Panc1 (cell line): ENCODE data around the gene HAUS5. TPM values are rescaled to one million over a fixed set of nuclear protein-coding genes. Genes with fewer than 3 reads are reported as not detected.

Source experiments
- ATAC-seq: fragments of 200-7000 bp; cut with Tn5 transposase; 2 replicates; pipeline ENCODE4 v1.9.1; 2020; ENCODE audit warnings: mild to moderate bottlenecking, moderate library complexity
- BruUV-seq: library from RNA; stranded (reverse); fragments of 400-500 nt; replicated peaks from 2 replicates; lab custom pipeline; 2021; lab: Mats Ljungman, UMichigan
- CTCF ChIA-PET: fragments of 300-600 bp; sonication (Branson Sonifier 250); formaldehyde crosslinking; loops from one replicate; lab custom pipeline; 2022; ENCODE audit warnings: antibody characterized with exemption; lab: Charles Lee
- POLR2A ChIA-PET: fragments of 300-600 bp; sonication (Branson Sonifier 250); formaldehyde crosslinking; loops from one replicate; lab custom pipeline; 2022; ENCODE audit warnings: antibody characterized with exemption; lab: Charles Lee
- DNase-seq: peaks from one replicate; pipeline ENCODE4 v3.0.0-alpha.2; 2010; ENCODE audit warnings: low read depth, low spot score
- H3K27ac ChIP-seq: 2 replicates; pipeline ENCODE4 v1.5.1; 2011; ENCODE audit warnings: mild to moderate bottlenecking, low read length, inconsistent platforms
- H3K27me3 ChIP-seq: fragments of 200-500 bp; sonication (Bioruptor generic); 2 replicates; pipeline ENCODE4 v1.6.0; 2014; ENCODE audit warnings: low read length, inconsistent platforms; ENCODE audit not compliant: control insufficient read depth, insufficient read depth
- H3K36me3 ChIP-seq: fragments of 200-500 bp; sonication (Bioruptor generic); 2 replicates; pipeline ENCODE4 v1.5.1; 2014; ENCODE audit warnings: inconsistent platforms, mild to moderate bottlenecking, low read length, moderate library complexity; ENCODE audit not compliant: control insufficient read depth, insufficient read depth
- H3K4me1 ChIP-seq: 2 replicates; pipeline ENCODE4 v1.5.1; 2011; ENCODE audit warnings: inconsistent platforms, mild to moderate bottlenecking, low read length, moderate library complexity; ENCODE audit not compliant: control insufficient read depth, insufficient read depth
- H3K4me3 ChIP-seq, 2 experiments: 2 replicates each; pipeline ENCODE4 v1.5.1; 2011 to 2012; ENCODE audit warnings: low read depth in 2 of 2, low read length in 2 of 2, mild to moderate bottlenecking in 2 of 2, inconsistent platforms in 1 of 2, moderate library complexity in 1 of 2
- H3K9me3 ChIP-seq: fragments of 200-500 bp; sonication (Bioruptor generic); 2 replicates; pipeline ENCODE4 v1.5.1; 2014; ENCODE audit warnings: low read depth, mild to moderate bottlenecking, inconsistent platforms, low read length, moderate library complexity; ENCODE audit not compliant: control insufficient read depth, insufficient read depth
- POLR2AphosphoS5 ChIP-seq: IDR thresholded peaks from 2 replicates; pipeline ENCODE4 v1.6.1; 2012; ENCODE audit warnings: mild to moderate bottlenecking, low read depth, low read length, moderate library complexity
- REST ChIP-seq, 2 experiments: IDR thresholded peaks; 2 replicates each; pipeline ENCODE4 v1.6.1; 2011 to 2012; ENCODE audit warnings: low read depth in 2 of 2, control low read depth in 1 of 2, low read length in 1 of 2, mild to moderate bottlenecking in 1 of 2, moderate library complexity in 1 of 2; ENCODE audit not compliant: insufficient read depth in 1 of 2
- SIN3A ChIP-seq: IDR thresholded peaks from 2 replicates; pipeline ENCODE4 v1.6.1; 2012; ENCODE audit warnings: low read depth, mild to moderate bottlenecking, low read length, moderate library complexity, borderline replicate concordance; ENCODE audit not compliant: insufficient read depth
- TCF7L2 ChIP-seq: IDR thresholded peaks from 2 replicates; pipeline ENCODE4 v1.6.1; 2011; ENCODE audit warnings: mild to moderate bottlenecking, low read depth, low read length, inconsistent platforms
- in situ Hi-C: cut with HindIII; loops from 2 replicates; pipeline ENCODE4 v1.10.0; 2016; ENCODE audit warnings: low sequenced_read_pairs, low pct_unique_long_range_greater_than_20kb
- intact Hi-C: fragments of 100-400 bp; cut with micrococcal nuclease; formaldehyde crosslinking; loops from one replicate; pipeline ENCODE4 v1.10.0; 2022; ENCODE audit not compliant: unreplicated experiment
- total RNA-seq: library from RNA; stranded (reverse); gene quantifications from one replicate; pipeline ENCODE4 v1.2.1, GENCODE V29; 2021; ENCODE audit not compliant: unreplicated experiment
- TF ChIP-seq, protein P1 (sequence below): fragments of 450-650 bp; IDR thresholded peaks from 2 replicates; pipeline ENCODE4 v1.5.1; 2017; ENCODE audit warnings: mild to moderate bottlenecking

The HAUS5 gene
- total RNA-seq, 1 experiment from 2014 or later = 23.2 TPM

DNA sequence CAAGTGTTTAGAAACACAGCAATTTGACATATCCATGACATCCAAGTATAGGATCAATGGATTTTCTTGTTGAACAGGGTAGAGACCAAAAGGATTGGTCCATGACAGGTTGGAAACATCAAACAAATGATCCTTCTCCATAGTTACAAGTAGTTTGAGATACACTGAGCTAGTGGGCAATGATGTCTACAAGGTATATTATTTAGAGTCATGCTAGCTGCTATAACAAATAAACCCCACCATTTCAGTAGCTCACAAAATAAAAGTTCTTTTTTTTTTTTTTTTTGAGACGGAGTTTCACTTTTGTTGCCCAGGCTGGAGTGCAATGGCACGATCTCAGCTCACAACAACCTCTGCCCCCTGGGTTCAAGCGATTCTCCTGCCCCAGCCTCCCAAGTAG is 4.9 kb upstream of the HAUS5 start:
- CTCF ChIA-PET = interaction anchor here (0.5 kb wide), 1 partner anchor 13 kb away, joined by 4 read pairs; no protein-coding TSS in a partner anchor
- intact Hi-C loops = no loop called here
- TF ChIP-seq TCF7L2 = no peak
- TF ChIP-seq, protein P1, sequence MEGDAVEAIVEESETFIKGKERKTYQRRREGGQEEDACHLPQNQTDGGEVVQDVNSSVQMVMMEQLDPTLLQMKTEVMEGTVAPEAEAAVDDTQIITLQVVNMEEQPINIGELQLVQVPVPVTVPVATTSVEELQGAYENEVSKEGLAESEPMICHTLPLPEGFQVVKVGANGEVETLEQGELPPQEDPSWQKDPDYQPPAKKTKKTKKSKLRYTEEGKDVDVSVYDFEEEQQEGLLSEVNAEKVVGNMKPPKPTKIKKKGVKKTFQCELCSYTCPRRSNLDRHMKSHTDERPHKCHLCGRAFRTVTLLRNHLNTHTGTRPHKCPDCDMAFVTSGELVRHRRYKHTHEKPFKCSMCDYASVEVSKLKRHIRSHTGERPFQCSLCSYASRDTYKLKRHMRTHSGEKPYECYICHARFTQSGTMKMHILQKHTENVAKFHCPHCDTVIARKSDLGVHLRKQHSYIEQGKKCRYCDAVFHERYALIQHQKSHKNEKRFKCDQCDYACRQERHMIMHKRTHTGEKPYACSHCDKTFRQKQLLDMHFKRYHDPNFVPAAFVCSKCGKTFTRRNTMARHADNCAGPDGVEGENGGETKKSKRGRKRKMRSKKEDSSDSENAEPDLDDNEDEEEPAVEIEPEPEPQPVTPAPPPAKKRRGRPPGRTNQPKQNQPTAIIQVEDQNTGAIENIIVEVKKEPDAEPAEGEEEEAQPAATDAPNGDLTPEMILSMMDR = no peak
- TF ChIP-seq POLR2AphosphoS5 = no peak
- TF ChIP-seq REST (IDR thresholded peaks at IDR 0.05; ENCODE audit: insufficient read depth in 1 of 2, low read depth in 2 of 2, low read length in 1 of 2) = no peak
- TF ChIP-seq SIN3A = no peak
- no TSS peak for BruUV-seq
- DNase-seq (no peak), ATAC-seq (no peak)
- H3K27me3 ChIP-seq = no peaks in the 10 kb centered on the region
- no peaks in the 10 kb centered on the region for H3K36me3 ChIP-seq
- no peak overlapping the region for H3K27ac ChIP-seq
- no peaks in the 10 kb centered on the region; the same call in 1 of the 2 replicates for H3K9me3 ChIP-seq
- H3K4me3 ChIP-seq = no peak overlapping the region
- in situ Hi-C loops = no loop called here
- H3K4me1 ChIP-seq = no peaks in the 10 kb centered on the region
- POLR2A ChIA-PET = interaction anchor here (0.5 kb wide), 1 partner anchor 44 kb away, joined by 3 read pairs; the partner anchor contains the start of gene ATP4A

DNA sequence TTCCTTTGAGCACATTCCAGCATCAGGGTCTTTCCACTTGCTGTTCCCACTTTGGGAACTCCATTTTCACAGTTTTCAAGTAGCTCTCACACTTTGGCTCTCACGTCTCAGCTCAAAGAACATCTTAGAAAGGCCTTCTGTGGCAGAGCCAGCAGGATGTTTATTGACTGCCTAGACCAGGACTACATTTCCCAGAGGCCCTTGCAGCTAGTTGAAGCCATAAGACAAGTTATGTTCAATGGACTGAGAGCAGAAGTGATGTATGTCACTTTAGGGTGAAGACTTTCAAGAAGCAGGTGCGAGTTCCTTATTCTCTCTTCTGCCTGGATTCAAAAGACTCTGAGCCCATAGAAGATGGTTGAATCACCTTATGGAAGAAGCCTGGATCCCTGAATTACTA is 4.3 kb upstream of the HAUS5 start:
- Histone ChIP-seq H3K9me3 (no peaks in the 10 kb centered on the region; the same call in 1 of the 2 replicates), H3K4me1 (no peaks in the 10 kb centered on the region), H3K27me3 (no peaks in the 10 kb centered on the region), H3K27ac (no peak overlapping the region), H3K4me3 (no peak overlapping the region), H3K36me3 (no peaks in the 10 kb centered on the region)
- no peak for TF ChIP-seq POLR2AphosphoS5
- TF ChIP-seq REST (IDR thresholded peaks at IDR 0.05; ENCODE audit: insufficient read depth in 1 of 2, low read depth in 2 of 2, low read length in 1 of 2) = no peak
- TF ChIP-seq SIN3A = no peak
- POLR2A ChIA-PET = interaction anchor here (0.5 kb wide), 1 partner anchor 45 kb away, joined by 3 read pairs; the partner anchor contains the start of gene ATP4A
- in situ Hi-C loops (no loop called here), intact Hi-C loops (no loop called here)
- no TSS peak for BruUV-seq
- ATAC-seq (no peak), DNase-seq (no peak)
- CTCF ChIA-PET = interaction anchor here (0.5 kb wide), 1 partner anchor 14 kb away, joined by 4 read pairs; no protein-coding TSS in a partner anchor
